Measurements from ENCODE around the gene SERPINB6. TPM values are rescaled to one million over a fixed set of nuclear protein-coding genes. Genes with fewer than 3 reads are reported as not detected.

Gene SERPINB6
- total and polyA plus RNA-seq, 9 of the 15 experiments (the other 6 are each of a cell fraction or from before 2014, with no cell fraction given): 86.6 to 211 (median 143) TPM

GRCh38 chr6:2979819-2980464 lies 8.6 kb upstream of the SERPINB6 start (continued):
- TF ChIP-seq NCOA6 (IDR thresholded peaks at IDR 0.05): peak; percentile 44; the same call in 1 of the 2 replicates
- peak; percentile 56 for TF ChIP-seq ARID1B (IDR thresholded peaks at IDR 0.05)
- TF ChIP-seq ZBTB2 (IDR thresholded peaks at IDR 0.05): peak; percentile 77; the same call in 1 of the 2 replicates
- peak; percentile 90 for TF ChIP-seq HINFP (tag; conservative IDR thresholded peaks at IDR 0.05; ENCODE audit: low read depth)
- TF ChIP-seq HOMEZ (CRISPR knock-in tag; IDR thresholded peaks at IDR 0.05): no peak
- peak; percentile 90 for TF ChIP-seq ZNF449 (CRISPR knock-in tag; IDR thresholded peaks at IDR 0.05)
- no peak for TF ChIP-seq CHD2 (IDR thresholded peaks at IDR 0.05; ENCODE audit: low read depth, low read length)
- TF ChIP-seq RBM15 (IDR thresholded peaks at IDR 0.05; ENCODE audit: insufficient read depth, low read length): no peak
- no peak for TF ChIP-seq ASH1L (IDR thresholded peaks at IDR 0.05; ENCODE audit: borderline replicate concordance, low read depth, partially characterized antibody)
- no peak for TF ChIP-seq MIER1 (IDR thresholded peaks at IDR 0.05; ENCODE audit: low read depth)
- no peak for TF ChIP-seq FOS (IDR thresholded peaks at IDR 0.05; ENCODE audit: extremely low read depth, insufficient read length)
- TF ChIP-seq SP1 (CRISPR knock-in tag; IDR thresholded peaks at IDR 0.05): no peak
- peak; percentile 77 for TF ChIP-seq DPF2 (IDR thresholded peaks at IDR 0.05)
- no peak for TF ChIP-seq MXD1 (CRISPR knock-in tag; IDR thresholded peaks at IDR 0.05; ENCODE audit: borderline replicate concordance, poor library complexity, severe bottlenecking)
- TF ChIP-seq RUNX1 (IDR thresholded peaks at IDR 0.05; ENCODE audit: low read depth): no peak
- peak; percentile 70; the same call in 1 of the 2 replicates for TF ChIP-seq ZNF140 (CRISPR knock-in tag; IDR thresholded peaks at IDR 0.05)
- TF ChIP-seq MBD1 (CRISPR knock-in tag; IDR thresholded peaks at IDR 0.05): peak; percentile 67; the same call in 1 of the 2 replicates
- no peak for TF ChIP-seq ZNF512 (tag; IDR thresholded peaks at IDR 0.05)

Measured in K562 (cell line).